ENCODE measurements around the gene UBTF. TPM values are rescaled to one million over a fixed set of nuclear protein-coding genes. Genes with fewer than 3 reads are reported as not detected.

The UBTF gene
- total and polyA plus RNA-seq, 8 donors: 25.5 to 198 (median 37.3) TPM

GRCh38 chr17:44211281-44212265 is 7.9 kb downstream of the UBTF start:
- no peaks in the 10 kb centered on the region for H3K9me3 ChIP-seq
- H3K36me3 ChIP-seq: peaks cover 62 to 92% (median 90%) of the 10 kb centered on the region in 4 donors
- TF ChIP-seq, protein P1, sequence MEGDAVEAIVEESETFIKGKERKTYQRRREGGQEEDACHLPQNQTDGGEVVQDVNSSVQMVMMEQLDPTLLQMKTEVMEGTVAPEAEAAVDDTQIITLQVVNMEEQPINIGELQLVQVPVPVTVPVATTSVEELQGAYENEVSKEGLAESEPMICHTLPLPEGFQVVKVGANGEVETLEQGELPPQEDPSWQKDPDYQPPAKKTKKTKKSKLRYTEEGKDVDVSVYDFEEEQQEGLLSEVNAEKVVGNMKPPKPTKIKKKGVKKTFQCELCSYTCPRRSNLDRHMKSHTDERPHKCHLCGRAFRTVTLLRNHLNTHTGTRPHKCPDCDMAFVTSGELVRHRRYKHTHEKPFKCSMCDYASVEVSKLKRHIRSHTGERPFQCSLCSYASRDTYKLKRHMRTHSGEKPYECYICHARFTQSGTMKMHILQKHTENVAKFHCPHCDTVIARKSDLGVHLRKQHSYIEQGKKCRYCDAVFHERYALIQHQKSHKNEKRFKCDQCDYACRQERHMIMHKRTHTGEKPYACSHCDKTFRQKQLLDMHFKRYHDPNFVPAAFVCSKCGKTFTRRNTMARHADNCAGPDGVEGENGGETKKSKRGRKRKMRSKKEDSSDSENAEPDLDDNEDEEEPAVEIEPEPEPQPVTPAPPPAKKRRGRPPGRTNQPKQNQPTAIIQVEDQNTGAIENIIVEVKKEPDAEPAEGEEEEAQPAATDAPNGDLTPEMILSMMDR (IDR thresholded peaks at IDR 0.05): no peak
- TF ChIP-seq EP300 (IDR thresholded peaks at IDR 0.05) (no peak), POLR2AphosphoS5 (IDR thresholded peaks at IDR 0.05) (no peak), POLR2A (IDR thresholded peaks at IDR 0.05) (no peak)
- peaks cover 20 to 64% (median 32%) of the 10 kb centered on the region in 4 donors for H3K4me1 ChIP-seq
- no peaks in the 10 kb centered on the region for H3K27me3 ChIP-seq
- intact Hi-C loops (cut with DNase I; ENCODE audit: low total_unique reads): loop anchor here (5.0 kb wide), 1 partner anchor 111 kb away; the partner anchor contains the start of gene SLC25A39
- no peak overlapping the region for H3K4me3 ChIP-seq
- no peak for DNase-seq
- H3K27ac ChIP-seq: peak overlapping the region in 2 of 5 donors; percentile 69 to 79
- WGBS, 5 donors: 85 to 93% (median 89%) methylated on average over 21 to 30 of the region's 30 CpGs

DNA sequence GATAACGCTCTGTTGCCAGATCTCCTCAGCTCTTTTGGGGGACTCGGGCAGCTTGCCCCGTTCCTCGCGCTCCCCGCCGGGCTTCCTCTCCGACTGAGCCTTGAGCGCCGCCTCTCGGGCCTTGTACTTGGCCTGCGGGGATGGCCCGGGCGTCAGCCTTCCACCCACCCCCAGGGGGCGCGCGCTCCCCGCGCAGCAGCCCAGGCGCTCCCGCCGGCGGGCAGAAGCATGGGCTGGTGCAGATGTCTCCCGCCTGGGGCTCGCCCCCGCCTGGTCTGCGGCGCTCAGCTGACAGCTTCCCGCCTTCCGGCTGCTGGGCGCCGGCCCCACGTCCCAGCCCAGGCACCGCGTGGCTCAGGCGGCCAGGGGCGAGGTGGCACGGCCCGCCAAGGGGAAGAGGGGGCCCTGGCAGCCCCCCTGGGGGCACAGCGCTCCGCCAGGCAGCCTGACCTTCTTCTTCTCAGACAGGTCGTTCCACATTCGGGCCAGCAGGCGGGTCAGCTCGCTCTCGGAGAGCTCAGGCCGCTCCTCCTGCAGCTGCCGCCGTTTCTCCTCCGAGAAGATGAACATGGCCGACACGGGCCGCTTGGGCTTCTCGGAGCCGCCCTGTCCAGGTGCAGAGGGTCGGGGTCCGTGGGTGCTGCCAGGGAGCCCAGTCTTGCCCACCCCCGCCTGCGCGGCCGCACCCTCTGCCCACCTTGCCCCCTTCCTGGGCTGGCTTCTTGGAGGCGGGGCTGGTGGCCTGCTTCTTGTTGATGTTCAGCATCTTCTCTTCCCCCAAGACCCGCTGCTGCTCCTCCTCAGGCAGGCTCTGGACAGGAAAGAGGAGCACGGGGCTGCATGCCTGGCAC is 8.9 kb downstream of the UBTF start:
- intact Hi-C loops (cut with DNase I; ENCODE audit: low total_unique reads): loop anchor here (5.0 kb wide), 1 partner anchor 112 kb away; the partner anchor contains the start of gene SLC25A39
- Histone ChIP-seq H3K27me3 (no peaks in the 10 kb centered on the region), H3K4me1 (peaks cover 20 to 54% (median 28%) of the 10 kb centered on the region in 4 donors), H3K9me3 (no peaks in the 10 kb centered on the region), H3K36me3 (peaks cover 56 to 87% (median 84%) of the 10 kb centered on the region in 4 donors), H3K4me3 (peak overlapping the region in 3 of 4 donors; percentile 0 to 32 (median 27)), H3K27ac (peak overlapping the region; percentile 53 to 79 (median 61))
- 23 to 50% (median 26%) methylated on average over 15 to 64 of the region's 64 CpGs for WGBS, 5 donors
- peak; percentile 92 to 96 for DNase-seq
- TF ChIP-seq, protein P1 (IDR thresholded peaks at IDR 0.05): peak in 5 of 7 experiments; percentile 97 to 99 (median 97)
- TF ChIP-seq POLR2A (IDR thresholded peaks at IDR 0.05) (no peak), EP300 (IDR thresholded peaks at IDR 0.05) (no peak), POLR2AphosphoS5 (IDR thresholded peaks at IDR 0.05) (peak; percentile 43 to 88 (median 46))

DNA sequence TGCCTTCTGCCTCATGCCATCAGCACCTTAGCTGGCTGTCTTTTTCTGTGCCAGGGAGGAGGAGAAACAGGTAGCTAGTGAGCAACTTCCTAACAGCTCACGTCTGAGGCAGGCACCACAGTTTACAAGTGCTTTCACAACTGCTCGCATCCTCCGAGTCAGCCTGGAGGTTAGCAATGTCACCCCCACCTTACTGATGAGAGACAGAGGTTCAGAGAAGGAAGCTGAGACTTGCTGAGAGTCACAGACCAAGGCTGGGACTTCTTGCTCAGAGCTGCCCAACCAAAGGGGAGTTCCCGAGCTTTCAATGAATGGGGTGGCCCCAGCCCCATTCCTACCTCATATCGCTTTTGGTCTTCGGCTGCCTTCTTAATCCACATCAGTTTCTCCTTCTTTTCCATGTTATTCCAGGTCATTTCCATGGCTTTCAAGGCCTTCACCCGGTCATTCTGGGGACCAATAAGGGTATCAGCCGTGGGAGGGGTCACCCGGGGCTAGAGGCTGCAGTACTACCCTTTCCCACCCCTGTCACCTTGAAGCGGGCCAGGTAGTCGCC is 9.6 kb downstream of the UBTF start:
- Histone ChIP-seq H3K9me3 (no peaks in the 10 kb centered on the region), H3K4me1 (peaks cover 20 to 50% (median 30%) of the 10 kb centered on the region in 4 donors), H3K27ac (peak overlapping the region; percentile 14 to 79 (median 61)), H3K36me3 (peaks cover 49 to 80% (median 77%) of the 10 kb centered on the region in 4 donors), H3K27me3 (no peaks in the 10 kb centered on the region), H3K4me3 (peak overlapping the region in 3 of 4 donors; percentile 0 to 32 (median 27))
- WGBS, 5 donors: 60 to 74% (median 69%) methylated on average over 10 to 11 of the region's 11 CpGs
- intact Hi-C loops (cut with DNase I; ENCODE audit: low total_unique reads): loop anchor here (5.0 kb wide), 1 partner anchor 112 kb away; the partner anchor contains the start of gene SLC25A39
- TF ChIP-seq EP300 (IDR thresholded peaks at IDR 0.05) (no peak), POLR2A (IDR thresholded peaks at IDR 0.05) (no peak), POLR2AphosphoS5 (IDR thresholded peaks at IDR 0.05) (no peak)
- TF ChIP-seq, protein P1 (IDR thresholded peaks at IDR 0.05): no peak
- no peak for DNase-seq
